HepG2 (cell line): ENCODE results near the gene PLEKHM2. TPM values are rescaled to one million over a fixed set of nuclear protein-coding genes. Genes with fewer than 3 reads are reported as not detected.

Experiments
- ATAC-seq: fragments of 200-7000 bp; cut with Tn5 transposase; 3 replicates; pipeline ENCODE4 v1.9.1; 2020; ENCODE audit warnings: mild to moderate bottlenecking, moderate library complexity
- BruUV-seq: library from RNA; stranded (reverse); fragments of 400-500 nt; replicated peaks from 2 replicates; lab custom pipeline; 2021; lab: Mats Ljungman, UMichigan
- CTCF ChIA-PET: fragments of 300-600 bp; formaldehyde crosslinking; extraction: SDS; loops from one replicate; lab custom pipeline; 2021; ENCODE audit warnings: low total read pairs, inconsistent platforms, low intra/inter-chr PET ratio; lab: Yijun Ruan, JAX
- POLR2A ChIA-PET: fragments of 350-600 bp; sonication (Branson Sonifier 250); formaldehyde crosslinking; loops from one replicate; lab custom pipeline; 2020; ENCODE audit warnings: antibody characterized with exemption, inconsistent platforms; lab: Yijun Ruan, JAX
- DNase-seq: peaks from one replicate; pipeline ENCODE4 v3.0.0-alpha.2; 2015; ENCODE audit warnings: low spot score
- FAIRE-seq: peaks from 3 replicates; lab custom pipeline; 2011; peaks lifted over from hg19 to GRCh38; lab: Jason Lieb, UNC
- H2AFZ ChIP-seq: one replicate; pipeline ENCODE4 v1.6.1; 2011; ENCODE audit warnings: low read length, inconsistent platforms
- H3K27ac ChIP-seq: fragments of 300-600 bp; 3 replicates; pipeline ENCODE4 v1.8.0; 2011; ENCODE audit warnings: mixed run types, mild to moderate bottlenecking, mixed read lengths, low read length, inconsistent platforms; ENCODE audit not compliant: insufficient read depth; ENCODE audit errors: extremely low read length
- H3K27me3 ChIP-seq, 2 experiments: fragments of 200-600 bp in 1 of 2; 2 replicates in 1 of 2; 3 replicates in 1 of 2; pipeline versions ENCODE4 v1.6.0 to v1.8.0; 2011; ENCODE audit warnings: low read length in 2 of 2, mild to moderate bottlenecking in 2 of 2, moderate library complexity in 2 of 2, inconsistent platforms in 1 of 2; ENCODE audit not compliant: insufficient read depth in 2 of 2, control insufficient read depth in 1 of 2
- H3K36me3 ChIP-seq, 2 experiments: fragments of 200-600 bp in 1 of 2; replicated peaks in 1 of 2; 2 replicates in 1 of 2; 3 replicates in 1 of 2; pipeline versions ENCODE4 v1.5.1 to v1.8.0; 2011; ENCODE audit warnings: low read length in 2 of 2, inconsistent platforms in 1 of 2; ENCODE audit not compliant: insufficient read depth in 2 of 2, control insufficient read depth in 1 of 2
- H3K4me1 ChIP-seq: 2 replicates; pipeline ENCODE4 v1.5.1; 2012; ENCODE audit warnings: low read length, inconsistent platforms; ENCODE audit not compliant: insufficient read depth
- H3K4me2 ChIP-seq: 2 replicates; pipeline ENCODE4 v1.6.0; 2011; ENCODE audit warnings: low read depth, low read length, inconsistent platforms
- H3K4me3 ChIP-seq, 3 experiments: fragments of 200-600 bp in 1 of 3; sonication (generic), shearing (Covaris generic) in 1 of 3; replicated peaks in 1 of 3; 2 replicates each; pipeline ENCODE4 v1.5.1; 2011 to 2016; ENCODE audit warnings: low read length in 3 of 3, inconsistent platforms in 2 of 3, low read depth in 2 of 3, mild to moderate bottlenecking in 2 of 3, control low read depth in 1 of 3, mixed read lengths in 1 of 3; ENCODE audit not compliant: insufficient read depth in 1 of 3
- H3K79me2 ChIP-seq: one replicate; pipeline ENCODE4 v1.6.1; 2011; ENCODE audit warnings: low read length, inconsistent platforms; ENCODE audit not compliant: insufficient read depth
- H3K9ac ChIP-seq: 2 replicates; pipeline ENCODE4 v1.6.0; 2011; ENCODE audit warnings: mild to moderate bottlenecking, low read depth, low read length, inconsistent platforms; ENCODE audit not compliant: insufficient read depth
- H3K9me3 ChIP-seq: 2 replicates; pipeline ENCODE4 v1.5.1; 2012; ENCODE audit warnings: mild to moderate bottlenecking, low read length
- H4K20me1 ChIP-seq: 2 replicates; pipeline ENCODE4 v1.6.0; 2011; ENCODE audit warnings: inconsistent platforms, mild to moderate bottlenecking, low read length, moderate library complexity; ENCODE audit not compliant: insufficient read depth
- CBX5 ChIP-seq: sonication (generic); formaldehyde crosslinking; IDR thresholded peaks from 2 replicates; pipeline ENCODE4 v1.4.0; 2020; ENCODE audit warnings: missing genetic modification reagents, borderline replicate concordance
- GABPB1 ChIP-seq: IDR thresholded peaks from 2 replicates; pipeline ENCODE4 v1.6.1; 2016; ENCODE audit warnings: mild to moderate bottlenecking, missing genetic modification reagents, moderate library complexity, missing compliant biosample characterization
- HIC2 ChIP-seq: sonication (generic); formaldehyde crosslinking; IDR thresholded peaks from 2 replicates; pipeline ENCODE4 v1.9.0; 2022; ENCODE audit warnings: low read depth, missing genetic modification reagents
- MED1 ChIP-seq: sonication (generic); formaldehyde crosslinking; IDR thresholded peaks from 2 replicates; pipeline ENCODE4 v1.4.0; 2020; ENCODE audit warnings: missing genetic modification reagents
- PATZ1 ChIP-seq: sonication (generic); formaldehyde crosslinking; IDR thresholded peaks from 2 replicates; pipeline ENCODE4 v1.4.0; 2020; ENCODE audit warnings: missing genetic modification reagents
- SAP130 ChIP-seq: IDR thresholded peaks from 2 replicates; pipeline ENCODE4 v1.6.1; 2016; ENCODE audit warnings: low read depth
- TBX2 ChIP-seq: sonication (generic); formaldehyde crosslinking; IDR thresholded peaks from 2 replicates; pipeline ENCODE4 v1.5.0; 2020; ENCODE audit warnings: missing genetic modification reagents, mild to moderate bottlenecking, borderline replicate concordance
- ZFP91 ChIP-seq: sonication (generic); formaldehyde crosslinking; IDR thresholded peaks from 2 replicates; pipeline ENCODE4 v1.9.0; 2022; ENCODE audit warnings: missing genetic modification reagents, mild to moderate bottlenecking, borderline replicate concordance
- ZNF281 ChIP-seq: sonication (generic); formaldehyde crosslinking; IDR thresholded peaks from 2 replicates; pipeline ENCODE4 v1.4.0; 2020; ENCODE audit warnings: missing genetic modification reagents, borderline replicate concordance
- ZNF543 ChIP-seq: sonication (generic); formaldehyde crosslinking; IDR thresholded peaks from 2 replicates; pipeline ENCODE4 v1.4.0; 2020; ENCODE audit warnings: mild to moderate bottlenecking, missing genetic modification reagents
- ZNF740 ChIP-seq: sonication (generic); formaldehyde crosslinking; IDR thresholded peaks from 2 replicates; pipeline ENCODE4 v1.4.0; 2020; ENCODE audit warnings: missing genetic modification reagents
- WGBS: methylation state at CpG from one replicate; pipeline ENCODE4 v1.1.6; 2017; ENCODE audit warnings: low lambda C conversion rate; 5-methylcytosine and 5-hydroxymethylcytosine counted together
- in situ Hi-C: cut with HindIII; loops from 2 replicates; pipeline ENCODE4 v1.10.0; 2017; ENCODE audit warnings: low pct_unique_long_range_greater_than_20kb; ENCODE audit not compliant: extremely low pct_ligation_motif_present
- intact Hi-C: fragments of 100-400 bp; cut with micrococcal nuclease; formaldehyde crosslinking; loops from one replicate; pipeline ENCODE4 v1.10.0; 2022; ENCODE audit not compliant: unreplicated experiment
- polyA plus RNA-seq, 8 experiments: library from polyadenylated mRNA; depleted of rRNA in 3 of 8; stranded (reverse) in 7 of 8; unstranded in 1 of 8; fragments of >200 nt; fragmentation: Illumina TruSeq in 4 of 8; extraction: Trizol in 4 of 8; gene quantifications; 2 replicates each; pipeline versions ENCODE4 v1.2.1 to v1.2.3, GENCODE V29; 2011 to 2016; ENCODE audit warnings: low read depth in 4 of 8, missing spikeins in 1 of 8, mixed read lengths in 1 of 8; ENCODE audit not compliant: insufficient read depth in 1 of 8
- total RNA-seq, 5 experiments: library from RNA; depleted of rRNA; stranded (reverse); fragments of >200 nt; fragmentation: Illumina TruSeq; extraction: Trizol; gene quantifications; 2 replicates each; pipeline ENCODE4 v1.2.3, GENCODE V29; 2016; ENCODE audit warnings: low read depth in 1 of 5

PLEKHM2 gene
- total and polyA plus RNA-seq, 2 of the 13 experiments (the other 11 are each of a cell fraction or from before 2014, with no cell fraction given) = 16.5 to 27.3 TPM

- Histone ChIP-seq H3K27ac (no peak overlapping the region), H3K36me3 (no peaks in the 10 kb centered on the region), H3K4me3 (peak overlapping the region in 2 of 3 experiments; percentile 7 to 54; a peak in 3 of 6 replicates), H3K9ac (no peak overlapping the region), H3K4me2 (peak overlapping the region; percentile 74), H3K4me1 (peaks cover 87% of the 10 kb centered on the region), H2AFZ (no peak overlapping the region), H4K20me1 (no peaks in the 10 kb centered on the region), H3K79me2 (no peaks in the 10 kb centered on the region), H3K27me3 (peaks cover 1 to 22% of the 10 kb centered on the region in 2 experiments), H3K9me3 (no peaks in the 10 kb centered on the region)
- BruUV-seq = no TSS peak
- POLR2A ChIA-PET = interaction anchor here (0.8 to 1.0 kb wide), 2 partner anchors 10 to 11 kb away, joined by 3 to 4 read pairs; partner anchors contain the start of gene SLC25A34
- intact Hi-C loops (loop anchor here (10.0 kb wide), 1 partner anchor 63 kb away; the partner anchor contains the start of gene PLEKHM2), in situ Hi-C loops (no loop called here)
- no peak for FAIRE-seq
- peak; percentile 9; the same call in 2 of the 3 replicates for ATAC-seq
- WGBS = 0% methylated on average over 3 of the region's 8 CpGs
- CTCF ChIA-PET = no interaction called here
- no peak for DNase-seq
- 0 out of 2 replicates have a peak, but pooled peaks have one; percentile 25 for TF ChIP-seq SAP130
- TF ChIP-seq PATZ1 (CRISPR knock-in tag) = peak; percentile 36
- peak; percentile 51; the same call in 1 of the 2 replicates for TF ChIP-seq TBX2 (CRISPR knock-in tag)
- peak; percentile 46; the same call in 1 of the 2 replicates for TF ChIP-seq MED1
- 0 out of 2 replicates have a peak, but pooled peaks have one; percentile 25 for TF ChIP-seq ZFP91 (CRISPR knock-in tag)
- TF ChIP-seq CBX5 = peak; percentile 16; the same call in 1 of the 2 replicates
- 0 out of 2 replicates have a peak, but pooled peaks have one; percentile 34 for TF ChIP-seq ZNF543
- TF ChIP-seq ZNF281 (CRISPR knock-in tag) = peak; percentile 90
- peak; percentile 58; the same call in 1 of the 2 replicates for TF ChIP-seq HIC2 (CRISPR knock-in tag)
- peak; percentile 67; the same call in 1 of the 2 replicates for TF ChIP-seq ZNF740 (CRISPR knock-in tag)
- TF ChIP-seq GABPB1 = 0 out of 2 replicates have a peak, but pooled peaks have one; percentile 25
These were observed 63.3 kb downstream of the PLEKHM2 start for GRCh38 chr1:15747378-15747777.
